GM13976 (cell line): ENCODE results near the gene NKX2-1.
A peak's percentile ranks its signal among the peaks of the same experiment; 100 is the strongest.
"Not testable (repeated sequence)": the region's sequence is repeated elsewhere in the genome, so short reads cannot be mapped to it uniquely, and the experiment has no call there.

ENCODE experiments used
- DNase-seq: peaks from one replicate; pipeline ENCODE4 v3.0.0; 2012; ENCODE audit warnings: low spot score
- CTCF ChIP-seq: IDR thresholded peaks from 2 replicates; pipeline ENCODE4 v1.5.1; 2012; ENCODE audit warnings: borderline replicate concordance, mild to moderate bottlenecking; ENCODE audit not compliant: insufficient read depth; ENCODE audit errors: extremely low read depth, missing control alignments, control extremely low read depth
- in situ Hi-C: fragments of 300-500 bp; cut with MboI; formaldehyde crosslinking; loops from one replicate; pipeline ENCODE4 v1.12.0; 2022; ENCODE audit warnings: low sequenced_read_pairs, mixed read lengths, inconsistent platforms; ENCODE audit not compliant: unreplicated experiment

The NKX2-1 gene

GRCh38 chr14:36519431-36520321, at the start of gene NKX2-1:
TSS of gene NKX2-1 (minus strand) at chr14:36520232. CDS start at chr14:36520129, 103 bp downstream.
- peak; percentile 40 for DNase-seq
- in situ Hi-C loops: loop anchor here (10.0 kb wide), 1 partner anchor 135 kb away; no protein-coding TSS in a partner anchor
- TF ChIP-seq CTCF: no peak

GRCh38 chr14:36556811-36557433, 36.9 kb upstream of the NKX2-1 start:
- TF ChIP-seq CTCF: peak; percentile 56
- in situ Hi-C loops: loop anchor here (25.0 kb wide), 1 partner anchor 670 kb away; no protein-coding TSS in a partner anchor
- peak; percentile 41 for DNase-seq

- no peak for TF ChIP-seq CTCF
- DNase-seq: no peak
- in situ Hi-C loops: loop anchor here (25.0 kb wide), 1 partner anchor 669 kb away; no protein-coding TSS in a partner anchor
Observed at GRCh38 chr14:36555998-36556743, 36.1 kb upstream of the NKX2-1 start.

GRCh38 chr14:36553656-36554260, 33.7 kb upstream of the NKX2-1 start:
- DNase-seq: peak; percentile 42
- in situ Hi-C loops: loop anchor here (25.0 kb wide), 1 partner anchor 666 kb away; no protein-coding TSS in a partner anchor
- TF ChIP-seq CTCF: peak; percentile 22

- DNase-seq: no peak
- in situ Hi-C loops: loop anchor here (25.0 kb wide), 1 partner anchor 664 kb away; no protein-coding TSS in a partner anchor
- TF ChIP-seq CTCF: no peak
Observed at GRCh38 chr14:36550899-36551298, 30.9 kb upstream of the NKX2-1 start.

- in situ Hi-C loops: not testable (repeated sequence)
Observed at GRCh38 chr14:36544280-36544679, 24.2 kb upstream of the NKX2-1 start.

More at GRCh38 chr14:36544280-36544679, 24.2 kb upstream of the NKX2-1 start:
- DNase-seq: not testable (repeated sequence)
